ENCODE measurements around the gene COL8A2. TPM values are rescaled to one million over a fixed set of nuclear protein-coding genes. Genes with fewer than 3 reads are reported as not detected.

COL8A2 gene
- total RNA-seq, 1 experiment from 2014 or later = 1.2 TPM

DNA sequence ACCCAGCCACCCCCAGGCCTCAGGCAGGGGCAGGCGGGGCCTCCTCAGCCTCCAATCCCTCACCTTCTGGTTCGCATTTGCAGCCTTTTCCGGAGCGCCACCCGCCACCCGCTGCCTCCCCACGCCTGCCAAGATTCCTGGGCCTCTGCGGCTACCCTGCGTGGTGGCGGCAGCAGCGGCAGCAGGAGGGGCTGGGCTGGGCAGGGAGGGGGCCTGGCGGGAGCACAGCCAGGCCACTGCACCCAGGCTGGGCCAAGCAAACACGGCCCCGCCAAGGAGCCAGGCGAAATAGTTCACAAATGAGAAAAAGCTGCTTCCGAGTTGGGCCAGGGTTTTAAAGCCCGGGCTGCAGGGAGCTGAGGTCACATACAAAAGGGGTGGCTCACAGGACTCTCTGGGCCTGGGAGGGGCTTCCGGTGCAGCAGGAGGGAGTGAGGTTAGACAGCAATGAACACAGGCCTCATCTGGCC, 9.8 kb downstream of the COL8A2 start:
- intact Hi-C loops (cut with micrococcal nuclease; ENCODE audit: unreplicated experiment) = no loop called here
- ATAC-seq = no peak
- no peaks in the 10 kb centered on the region for H3K4me1 ChIP-seq (ENCODE audit: control insufficient read depth, insufficient read depth, low read length)
- H3K36me3 ChIP-seq (ENCODE audit: control insufficient read depth, insufficient read depth, low read length) = no peaks in the 10 kb centered on the region
- no peaks in the 10 kb centered on the region for H3K9me3 ChIP-seq (ENCODE audit: control insufficient read depth, insufficient read depth, low read depth, low read length)
- ChIA-PET CTCF (interaction anchor here (0.6 kb wide), 1 partner anchor 113 kb away, joined by 7 read pairs; no protein-coding TSS in a partner anchor), POLR2A (no interaction called here)
- in situ Hi-C loops (cut with HindIII; ENCODE audit: low pct_unique_long_range_greater_than_20kb, low sequenced_read_pairs) = no loop called here
- TF ChIP-seq, protein P1, sequence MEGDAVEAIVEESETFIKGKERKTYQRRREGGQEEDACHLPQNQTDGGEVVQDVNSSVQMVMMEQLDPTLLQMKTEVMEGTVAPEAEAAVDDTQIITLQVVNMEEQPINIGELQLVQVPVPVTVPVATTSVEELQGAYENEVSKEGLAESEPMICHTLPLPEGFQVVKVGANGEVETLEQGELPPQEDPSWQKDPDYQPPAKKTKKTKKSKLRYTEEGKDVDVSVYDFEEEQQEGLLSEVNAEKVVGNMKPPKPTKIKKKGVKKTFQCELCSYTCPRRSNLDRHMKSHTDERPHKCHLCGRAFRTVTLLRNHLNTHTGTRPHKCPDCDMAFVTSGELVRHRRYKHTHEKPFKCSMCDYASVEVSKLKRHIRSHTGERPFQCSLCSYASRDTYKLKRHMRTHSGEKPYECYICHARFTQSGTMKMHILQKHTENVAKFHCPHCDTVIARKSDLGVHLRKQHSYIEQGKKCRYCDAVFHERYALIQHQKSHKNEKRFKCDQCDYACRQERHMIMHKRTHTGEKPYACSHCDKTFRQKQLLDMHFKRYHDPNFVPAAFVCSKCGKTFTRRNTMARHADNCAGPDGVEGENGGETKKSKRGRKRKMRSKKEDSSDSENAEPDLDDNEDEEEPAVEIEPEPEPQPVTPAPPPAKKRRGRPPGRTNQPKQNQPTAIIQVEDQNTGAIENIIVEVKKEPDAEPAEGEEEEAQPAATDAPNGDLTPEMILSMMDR (IDR thresholded peaks at IDR 0.05) = no peak
- TF ChIP-seq SIN3A (IDR thresholded peaks at IDR 0.05; ENCODE audit: borderline replicate concordance, insufficient read depth, low read depth, low read length) (no peak), TCF7L2 (IDR thresholded peaks at IDR 0.05; ENCODE audit: low read depth, low read length) (no peak), POLR2AphosphoS5 (IDR thresholded peaks at IDR 0.05; ENCODE audit: low read depth, low read length) (no peak), REST (IDR thresholded peaks at IDR 0.05; ENCODE audit: insufficient read depth in 1 of 2, low read depth in 2 of 2, low read length in 1 of 2) (no peak)
- H3K4me3 ChIP-seq (ENCODE audit: low read depth in 2 of 2, low read length in 2 of 2) = no peak overlapping the region
- no peak overlapping the region for H3K27ac ChIP-seq (ENCODE audit: low read length)
- DNase-seq (ENCODE audit: low read depth, low spot score) = no peak
- H3K27me3 ChIP-seq (ENCODE audit: control insufficient read depth, insufficient read depth, low read length) = no peaks in the 10 kb centered on the region
- BruUV-seq (replicated peaks) = no TSS peak

GRCh38 chr1:36114371-36114770, 10.7 kb downstream of the COL8A2 start:
- no peaks in the 10 kb centered on the region for H3K36me3 ChIP-seq (ENCODE audit: control insufficient read depth, insufficient read depth, low read length)
- TF ChIP-seq POLR2AphosphoS5 (IDR thresholded peaks at IDR 0.05; ENCODE audit: low read depth, low read length) (no peak), TCF7L2 (IDR thresholded peaks at IDR 0.05; ENCODE audit: low read depth, low read length) (no peak), REST (IDR thresholded peaks at IDR 0.05; ENCODE audit: insufficient read depth in 1 of 2, low read depth in 2 of 2, low read length in 1 of 2) (no peak), SIN3A (IDR thresholded peaks at IDR 0.05; ENCODE audit: borderline replicate concordance, insufficient read depth, low read depth, low read length) (no peak)
- TF ChIP-seq, protein P1 (IDR thresholded peaks at IDR 0.05) = no peak
- ChIA-PET POLR2A (no interaction called here), CTCF (no interaction called here)
- intact Hi-C loops (cut with micrococcal nuclease; ENCODE audit: unreplicated experiment) = no loop called here
- no peak overlapping the region for H3K4me3 ChIP-seq (ENCODE audit: low read depth in 2 of 2, low read length in 2 of 2)
- in situ Hi-C loops (cut with HindIII; ENCODE audit: low pct_unique_long_range_greater_than_20kb, low sequenced_read_pairs) = no loop called here
- no peaks in the 10 kb centered on the region for H3K9me3 ChIP-seq (ENCODE audit: control insufficient read depth, insufficient read depth, low read depth, low read length)
- H3K27ac ChIP-seq (ENCODE audit: low read length) = no peak overlapping the region
- DNase-seq (ENCODE audit: low read depth, low spot score) (no peak), ATAC-seq (no peak)
- no TSS peak for BruUV-seq (replicated peaks)
- 0 out of 2 replicates have a peak, but pooled peaks cover under 1% of the 10 kb centered on the region for H3K4me1 ChIP-seq (ENCODE audit: control insufficient read depth, insufficient read depth, low read length)
- H3K27me3 ChIP-seq (ENCODE audit: control insufficient read depth, insufficient read depth, low read length) = no peaks in the 10 kb centered on the region

Data from Panc1 (cell line).